H1 (cell line): ENCODE results near the gene VSX2. TPM values are rescaled to one million over a fixed set of nuclear protein-coding genes. Genes with fewer than 3 reads are reported as not detected.

Experiments
- CHD1 ChIP-seq: IDR thresholded peaks from 2 replicates; pipeline ENCODE4 v1.6.1; 2012; ENCODE audit warnings: low read depth, low read length, improper control_type of control experiment
- JUN ChIP-seq: IDR thresholded peaks from 2 replicates; pipeline ENCODE4 v1.6.1; 2011; ENCODE audit warnings: low read depth, mild to moderate bottlenecking, improper control_type of control experiment, low read length
- TAF7 ChIP-seq: optimal IDR thresholded peaks from 2 replicates; pipeline ENCODE3; 2011; ENCODE audit warnings: low read depth, mild to moderate bottlenecking, inconsistent platforms, low read length, moderate library complexity, borderline replicate concordance
- polyA plus RNA-seq, 7 experiments: library from polyadenylated mRNA; depleted of rRNA in 3 of 7; stranded (reverse) in 5 of 7; unstranded in 2 of 7; fragments of >200 nt in 5 of 7; fragments of 200-250 nt in 2 of 7; gene quantifications; 1 replicate in 5 of 7; 2 replicates in 1 of 7; 4 replicates in 1 of 7; pipeline versions ENCODE4 v1.2.1 to v1.2.3, GENCODE V29; 2011 to 2013; ENCODE audit warnings: missing spikeins in 2 of 7, mixed read lengths in 2 of 7
- total RNA-seq: library from RNA; stranded (reverse); fragmentation: NEBNext Ultra II Directional; extraction: Animal tissue kit (Norgen Biotek cat#: 25700); gene quantifications from 2 replicates; pipeline ENCODE4 v1.2.1, GENCODE V29; 2021
- TF ChIP-seq, protein P1 (sequence below): fragments of 300-600 bp; sonication (generic); IDR thresholded peaks from 2 replicates; pipeline ENCODE4 v1.7.1; 2012; ENCODE audit warnings: low read length, moderate library complexity, mild to moderate bottlenecking, inconsistent platforms; ENCODE audit not compliant: insufficient replicate concordance
- TF ChIP-seq, protein P2 (sequence below): IDR thresholded peaks from 2 replicates; pipeline ENCODE4 v1.6.1; 2011; ENCODE audit warnings: low read depth, mild to moderate bottlenecking, low read length; ENCODE audit not compliant: insufficient read depth
- TF ChIP-seq, protein P3 (sequence below): IDR thresholded peaks from 2 replicates; pipeline ENCODE4 v1.6.1; 2011; ENCODE audit warnings: low read length, improper control_type of control experiment

The VSX2 gene
- total and polyA plus RNA-seq, 2 of the 8 experiments (the other 6 are each of a cell fraction or from before 2014, with no cell fraction given) = 0.08 to 0.22 TPM

DNA sequence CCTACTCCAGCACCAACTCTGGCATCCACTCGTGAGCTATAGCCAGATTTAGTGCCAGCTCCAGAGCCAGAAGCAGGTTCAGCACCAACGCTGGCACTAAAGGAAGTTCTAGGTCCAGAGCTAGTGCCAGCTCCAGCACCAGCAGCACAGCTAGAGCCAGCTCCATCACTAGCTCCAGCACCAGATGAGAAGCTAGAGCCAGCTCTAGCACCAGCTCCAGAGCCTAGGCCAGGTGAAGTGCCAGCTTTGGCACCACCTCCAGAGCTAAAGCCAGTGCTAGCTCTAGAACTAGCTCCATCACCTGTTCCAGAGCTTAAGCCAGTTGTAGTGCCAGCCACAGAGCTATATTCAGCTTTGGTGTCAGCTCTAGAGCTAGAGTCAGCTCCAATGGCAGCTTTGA, 38.8 kb downstream of the VSX2 start (continued):
- TF ChIP-seq, protein P1, sequence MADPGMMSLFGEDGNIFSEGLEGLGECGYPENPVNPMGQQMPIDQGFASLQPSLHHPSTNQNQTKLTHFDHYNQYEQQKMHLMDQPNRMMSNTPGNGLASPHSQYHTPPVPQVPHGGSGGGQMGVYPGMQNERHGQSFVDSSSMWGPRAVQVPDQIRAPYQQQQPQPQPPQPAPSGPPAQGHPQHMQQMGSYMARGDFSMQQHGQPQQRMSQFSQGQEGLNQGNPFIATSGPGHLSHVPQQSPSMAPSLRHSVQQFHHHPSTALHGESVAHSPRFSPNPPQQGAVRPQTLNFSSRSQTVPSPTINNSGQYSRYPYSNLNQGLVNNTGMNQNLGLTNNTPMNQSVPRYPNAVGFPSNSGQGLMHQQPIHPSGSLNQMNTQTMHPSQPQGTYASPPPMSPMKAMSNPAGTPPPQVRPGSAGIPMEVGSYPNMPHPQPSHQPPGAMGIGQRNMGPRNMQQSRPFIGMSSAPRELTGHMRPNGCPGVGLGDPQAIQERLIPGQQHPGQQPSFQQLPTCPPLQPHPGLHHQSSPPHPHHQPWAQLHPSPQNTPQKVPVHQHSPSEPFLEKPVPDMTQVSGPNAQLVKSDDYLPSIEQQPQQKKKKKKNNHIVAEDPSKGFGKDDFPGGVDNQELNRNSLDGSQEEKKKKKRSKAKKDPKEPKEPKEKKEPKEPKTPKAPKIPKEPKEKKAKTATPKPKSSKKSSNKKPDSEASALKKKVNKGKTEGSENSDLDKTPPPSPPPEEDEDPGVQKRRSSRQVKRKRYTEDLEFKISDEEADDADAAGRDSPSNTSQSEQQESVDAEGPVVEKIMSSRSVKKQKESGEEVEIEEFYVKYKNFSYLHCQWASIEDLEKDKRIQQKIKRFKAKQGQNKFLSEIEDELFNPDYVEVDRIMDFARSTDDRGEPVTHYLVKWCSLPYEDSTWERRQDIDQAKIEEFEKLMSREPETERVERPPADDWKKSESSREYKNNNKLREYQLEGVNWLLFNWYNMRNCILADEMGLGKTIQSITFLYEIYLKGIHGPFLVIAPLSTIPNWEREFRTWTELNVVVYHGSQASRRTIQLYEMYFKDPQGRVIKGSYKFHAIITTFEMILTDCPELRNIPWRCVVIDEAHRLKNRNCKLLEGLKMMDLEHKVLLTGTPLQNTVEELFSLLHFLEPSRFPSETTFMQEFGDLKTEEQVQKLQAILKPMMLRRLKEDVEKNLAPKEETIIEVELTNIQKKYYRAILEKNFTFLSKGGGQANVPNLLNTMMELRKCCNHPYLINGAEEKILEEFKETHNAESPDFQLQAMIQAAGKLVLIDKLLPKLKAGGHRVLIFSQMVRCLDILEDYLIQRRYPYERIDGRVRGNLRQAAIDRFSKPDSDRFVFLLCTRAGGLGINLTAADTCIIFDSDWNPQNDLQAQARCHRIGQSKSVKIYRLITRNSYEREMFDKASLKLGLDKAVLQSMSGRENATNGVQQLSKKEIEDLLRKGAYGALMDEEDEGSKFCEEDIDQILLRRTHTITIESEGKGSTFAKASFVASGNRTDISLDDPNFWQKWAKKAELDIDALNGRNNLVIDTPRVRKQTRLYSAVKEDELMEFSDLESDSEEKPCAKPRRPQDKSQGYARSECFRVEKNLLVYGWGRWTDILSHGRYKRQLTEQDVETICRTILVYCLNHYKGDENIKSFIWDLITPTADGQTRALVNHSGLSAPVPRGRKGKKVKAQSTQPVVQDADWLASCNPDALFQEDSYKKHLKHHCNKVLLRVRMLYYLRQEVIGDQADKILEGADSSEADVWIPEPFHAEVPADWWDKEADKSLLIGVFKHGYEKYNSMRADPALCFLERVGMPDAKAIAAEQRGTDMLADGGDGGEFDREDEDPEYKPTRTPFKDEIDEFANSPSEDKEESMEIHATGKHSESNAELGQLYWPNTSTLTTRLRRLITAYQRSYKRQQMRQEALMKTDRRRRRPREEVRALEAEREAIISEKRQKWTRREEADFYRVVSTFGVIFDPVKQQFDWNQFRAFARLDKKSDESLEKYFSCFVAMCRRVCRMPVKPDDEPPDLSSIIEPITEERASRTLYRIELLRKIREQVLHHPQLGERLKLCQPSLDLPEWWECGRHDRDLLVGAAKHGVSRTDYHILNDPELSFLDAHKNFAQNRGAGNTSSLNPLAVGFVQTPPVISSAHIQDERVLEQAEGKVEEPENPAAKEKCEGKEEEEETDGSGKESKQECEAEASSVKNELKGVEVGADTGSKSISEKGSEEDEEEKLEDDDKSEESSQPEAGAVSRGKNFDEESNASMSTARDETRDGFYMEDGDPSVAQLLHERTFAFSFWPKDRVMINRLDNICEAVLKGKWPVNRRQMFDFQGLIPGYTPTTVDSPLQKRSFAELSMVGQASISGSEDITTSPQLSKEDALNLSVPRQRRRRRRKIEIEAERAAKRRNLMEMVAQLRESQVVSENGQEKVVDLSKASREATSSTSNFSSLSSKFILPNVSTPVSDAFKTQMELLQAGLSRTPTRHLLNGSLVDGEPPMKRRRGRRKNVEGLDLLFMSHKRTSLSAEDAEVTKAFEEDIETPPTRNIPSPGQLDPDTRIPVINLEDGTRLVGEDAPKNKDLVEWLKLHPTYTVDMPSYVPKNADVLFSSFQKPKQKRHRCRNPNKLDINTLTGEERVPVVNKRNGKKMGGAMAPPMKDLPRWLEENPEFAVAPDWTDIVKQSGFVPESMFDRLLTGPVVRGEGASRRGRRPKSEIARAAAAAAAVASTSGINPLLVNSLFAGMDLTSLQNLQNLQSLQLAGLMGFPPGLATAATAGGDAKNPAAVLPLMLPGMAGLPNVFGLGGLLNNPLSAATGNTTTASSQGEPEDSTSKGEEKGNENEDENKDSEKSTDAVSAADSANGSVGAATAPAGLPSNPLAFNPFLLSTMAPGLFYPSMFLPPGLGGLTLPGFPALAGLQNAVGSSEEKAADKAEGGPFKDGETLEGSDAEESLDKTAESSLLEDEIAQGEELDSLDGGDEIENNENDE = no peak
- TF ChIP-seq JUN (no peak), TAF7 (no peak), CHD1 (no peak)
- TF ChIP-seq, protein P2, sequence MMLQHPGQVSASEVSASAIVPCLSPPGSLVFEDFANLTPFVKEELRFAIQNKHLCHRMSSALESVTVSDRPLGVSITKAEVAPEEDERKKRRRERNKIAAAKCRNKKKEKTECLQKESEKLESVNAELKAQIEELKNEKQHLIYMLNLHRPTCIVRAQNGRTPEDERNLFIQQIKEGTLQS = no peak
- TF ChIP-seq, protein P3, sequence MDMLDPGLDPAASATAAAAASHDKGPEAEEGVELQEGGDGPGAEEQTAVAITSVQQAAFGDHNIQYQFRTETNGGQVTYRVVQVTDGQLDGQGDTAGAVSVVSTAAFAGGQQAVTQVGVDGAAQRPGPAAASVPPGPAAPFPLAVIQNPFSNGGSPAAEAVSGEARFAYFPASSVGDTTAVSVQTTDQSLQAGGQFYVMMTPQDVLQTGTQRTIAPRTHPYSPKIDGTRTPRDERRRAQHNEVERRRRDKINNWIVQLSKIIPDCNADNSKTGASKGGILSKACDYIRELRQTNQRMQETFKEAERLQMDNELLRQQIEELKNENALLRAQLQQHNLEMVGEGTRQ = no peak
- TF ChIP-seq, all 59 proteins: peak for 0
